Ovary (tissue), 9 donors: ENCODE results near the gene PALLD. TPM values are rescaled to one million over a fixed set of nuclear protein-coding genes. Genes with fewer than 3 reads are reported as not detected.
A peak's percentile ranks its signal among the peaks of the same experiment; 100 is the strongest.

Experiments used
- DNase-seq, 5 donors: peaks; one replicate each; pipeline ENCODE4 v3.0.0-alpha.2; 2019 to 2020
- H3K27ac ChIP-seq, 2 donors: fragments of 200-600 bp; one replicate each; pipeline versions ENCODE4 v1.5.1 to v1.8.0; 2019 to 2022
- H3K27me3 ChIP-seq: fragments of 200-600 bp; one replicate; pipeline ENCODE4 v1.8.0; 2022
- H3K36me3 ChIP-seq: fragments of 200-600 bp; sonication (generic); one replicate; pipeline ENCODE4 v1.5.1; 2019
- H3K4me1 ChIP-seq: one replicate; pipeline ENCODE4 v1.8.1; 2013; ENCODE audit warnings: mild to moderate bottlenecking, moderate library complexity; ENCODE audit not compliant: insufficient read depth
- H3K4me3 ChIP-seq: fragments of 200-600 bp; sonication (generic); one replicate; pipeline ENCODE4 v1.5.1; 2017
- H3K9me3 ChIP-seq, 2 donors: fragments of 200-600 bp in 1 of 2; sonication (generic) in 1 of 2; one replicate each; pipeline versions ENCODE4 v1.5.1 to v1.8.1; 2013 to 2019; ENCODE audit warnings: mild to moderate bottlenecking in 1 of 2, moderate library complexity in 1 of 2
- EP300 ChIP-seq: sonication (generic); formaldehyde crosslinking; IDR thresholded peaks from one replicate; pipeline ENCODE4 v1.6.1; 2017; ENCODE audit warnings: antibody characterized with exemption
- POLR2A ChIP-seq: fragments of 450-650 bp; IDR thresholded peaks from one replicate; pipeline ENCODE4 v1.6.1; 2017; ENCODE audit warnings: antibody characterized with exemption, mild to moderate bottlenecking, moderate library complexity
- WGBS, 3 donors: extraction: QIAGEN DNeasy Blood & Tissue Kit in 1 of 3; methylation state at CpG; one replicate each; pipeline versions ENCODE4 v1.1.5 to v1.1.7; 2013 to 2017; 5-methylcytosine and 5-hydroxymethylcytosine counted together
- intact Hi-C, 4 donors: fragments of 100-400 bp; cut with DNase I; formaldehyde crosslinking; loops; one replicate each; pipeline versions ENCODE4 v1.11.0 to v1.15.1; 2022 to 2023
- polyA plus RNA-seq, 2 donors: library from polyadenylated mRNA; stranded (reverse); fragments of 200-250 nt in 1 of 2; fragments of 350-450 nt in 1 of 2; fragmentation: Illumina TruSeq in 1 of 2; extraction: RNeasy Lipid Tissue Mini Kit (QIAGEN cat#74804) in 1 of 2; gene quantifications; one replicate each; pipeline ENCODE4 v1.2.3, GENCODE V29; 2013 to 2014
- total RNA-seq, 7 donors: library from RNA; depleted of rRNA in 2 of 7; stranded (reverse); fragments of >200 nt in 2 of 7; fragmentation: NEBNext Ultra II Directional in 3 of 7; extraction: Animal tissue kit (Norgen Biotek cat#: 25700) in 3 of 7; gene quantifications; one replicate each; pipeline versions ENCODE4 v1.1.0 to v1.2.4, GENCODE V29; 2016 to 2023
- TF ChIP-seq, protein P1 (sequence below), 3 donors: fragments of 450-650 bp in 2 of 3; fragments of 200-600 bp in 1 of 3; IDR thresholded peaks; one replicate each; pipeline versions ENCODE4 v1.5.1 to v1.8.0; 2016 to 2022; ENCODE audit warnings: antibody characterized with exemption in 3 of 3, mild to moderate bottlenecking in 1 of 3
- donor health status: DM: no; HTN: no; CAD: no; lungs with moderate emphysema.
- donor health status: DM: no; HTN: no; CAD: no.
- donor health status: Bipolar disorder and iron deficiency.
- donor health status: DM: yes; HTN: yes; CAD: no.
- donor health status: DM: no; HTN: no; CAD: no.
- donor health status: DM: yes; HTN: yes; CAD: no.

The PALLD gene
- total and polyA plus RNA-seq, 9 donors, result 96.8 to 605 (median 137) TPM

DNA sequence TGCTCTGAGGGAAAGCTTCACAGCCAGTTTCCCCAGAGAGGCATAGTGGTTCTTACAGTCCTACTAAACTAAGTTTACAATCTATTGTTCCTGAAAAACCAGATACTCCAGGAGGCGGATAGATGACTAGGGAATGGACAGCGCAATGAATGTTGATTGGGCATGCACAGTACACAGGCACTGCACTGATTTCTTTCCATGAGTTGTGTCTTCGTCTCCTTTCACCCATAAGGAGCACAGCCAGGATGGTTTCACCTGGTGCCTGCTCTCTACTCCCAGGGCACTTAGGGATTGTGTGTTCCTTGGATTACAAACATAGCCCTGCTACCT is 144.9 kb downstream of the PALLD start:
- no peak for DNase-seq
- Histone ChIP-seq H3K27ac (no peak overlapping the region), H3K9me3 (no peaks in the 10 kb centered on the region), H3K27me3 (no peaks in the 10 kb centered on the region), H3K4me3 (no peak overlapping the region), H3K4me1 (peaks cover 7% of the 10 kb centered on the region), H3K36me3 (no peaks in the 10 kb centered on the region)
- TF ChIP-seq POLR2A, result no peak
- TF ChIP-seq EP300, result no peak
- TF ChIP-seq, protein P1, sequence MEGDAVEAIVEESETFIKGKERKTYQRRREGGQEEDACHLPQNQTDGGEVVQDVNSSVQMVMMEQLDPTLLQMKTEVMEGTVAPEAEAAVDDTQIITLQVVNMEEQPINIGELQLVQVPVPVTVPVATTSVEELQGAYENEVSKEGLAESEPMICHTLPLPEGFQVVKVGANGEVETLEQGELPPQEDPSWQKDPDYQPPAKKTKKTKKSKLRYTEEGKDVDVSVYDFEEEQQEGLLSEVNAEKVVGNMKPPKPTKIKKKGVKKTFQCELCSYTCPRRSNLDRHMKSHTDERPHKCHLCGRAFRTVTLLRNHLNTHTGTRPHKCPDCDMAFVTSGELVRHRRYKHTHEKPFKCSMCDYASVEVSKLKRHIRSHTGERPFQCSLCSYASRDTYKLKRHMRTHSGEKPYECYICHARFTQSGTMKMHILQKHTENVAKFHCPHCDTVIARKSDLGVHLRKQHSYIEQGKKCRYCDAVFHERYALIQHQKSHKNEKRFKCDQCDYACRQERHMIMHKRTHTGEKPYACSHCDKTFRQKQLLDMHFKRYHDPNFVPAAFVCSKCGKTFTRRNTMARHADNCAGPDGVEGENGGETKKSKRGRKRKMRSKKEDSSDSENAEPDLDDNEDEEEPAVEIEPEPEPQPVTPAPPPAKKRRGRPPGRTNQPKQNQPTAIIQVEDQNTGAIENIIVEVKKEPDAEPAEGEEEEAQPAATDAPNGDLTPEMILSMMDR (IDR thresholded peaks at IDR 0.05), result no peak
- WGBS, 3 donors, result 91 to 97% (median 94%) methylated on average over 3 of the region's 3 CpGs
- intact Hi-C loops, result no loop called here

DNA sequence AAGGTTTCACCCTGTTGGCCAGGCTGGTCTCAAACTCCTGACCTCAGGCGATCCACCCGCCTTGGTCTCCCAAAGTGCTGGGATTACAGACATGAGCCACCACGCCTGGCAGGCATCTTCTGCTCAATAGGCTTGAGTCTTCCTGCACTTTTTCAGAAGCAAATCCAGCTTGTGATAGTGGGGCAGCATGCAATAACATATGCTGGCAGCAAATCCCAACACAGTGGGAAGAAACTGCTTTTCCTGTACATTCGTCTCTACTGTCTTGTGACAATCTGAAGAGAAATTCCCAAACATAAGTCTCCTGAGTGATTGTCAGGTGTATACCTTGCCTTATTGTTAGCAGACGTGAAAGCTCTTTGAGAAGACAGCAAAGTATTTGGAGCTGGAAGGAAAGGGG is 145.7 kb downstream of the PALLD start:
- H3K4me1 ChIP-seq, result peaks cover 7% of the 10 kb centered on the region
- WGBS, 3 donors, result 82 to 85% (median 82%) methylated on average over 5 of the region's 5 CpGs
- H3K4me3 ChIP-seq, result no peak overlapping the region
- intact Hi-C loops, result no loop called here
- H3K27me3 ChIP-seq, result no peaks in the 10 kb centered on the region
- no peak for TF ChIP-seq POLR2A
- no peak for TF ChIP-seq EP300
- TF ChIP-seq, protein P1 (IDR thresholded peaks at IDR 0.05), result no peak
- H3K9me3 ChIP-seq, result no peaks in the 10 kb centered on the region
- no peak for DNase-seq
- no peaks in the 10 kb centered on the region for H3K36me3 ChIP-seq
- H3K27ac ChIP-seq, result peak overlapping the region in 1 of 2 donors; percentile 18

DNA sequence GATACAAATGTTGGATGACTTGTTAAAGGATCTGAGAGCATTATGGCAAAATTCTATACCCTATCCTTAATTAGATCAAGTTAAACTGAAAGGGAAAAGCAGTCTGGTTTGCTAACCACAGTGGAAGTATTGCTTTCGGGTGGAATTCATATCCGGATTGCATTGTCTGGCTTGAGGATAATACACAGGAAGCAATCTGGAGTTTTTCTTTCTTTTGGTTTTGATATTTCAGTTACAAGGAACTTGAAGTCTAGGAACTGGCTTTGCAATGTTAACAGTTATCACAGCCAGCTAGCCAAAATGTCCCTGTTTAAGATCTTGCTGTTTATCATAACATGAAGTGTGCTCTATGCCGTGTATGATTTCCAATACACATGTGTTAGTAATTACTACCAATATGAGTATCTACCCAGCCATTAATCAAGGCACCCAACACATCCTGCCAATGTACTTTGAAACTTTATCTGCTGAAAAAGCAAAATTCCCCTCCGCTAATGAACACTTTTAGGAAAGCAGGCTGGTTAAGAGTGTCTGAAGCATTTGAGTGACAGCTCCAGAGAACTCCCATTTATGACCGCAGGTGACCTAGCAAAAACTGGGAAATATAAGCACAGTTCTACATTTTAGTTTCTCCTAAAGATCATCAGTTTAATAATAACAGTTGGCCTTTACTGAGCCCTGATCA is 146.4 kb downstream of the PALLD start:
- H3K36me3 ChIP-seq, result no peaks in the 10 kb centered on the region
- whole genome bisulfite sequencing, 3 donors, result 36 to 38% (median 36%) methylated on average over 5 of the region's 5 CpGs
- peaks cover 6% of the 10 kb centered on the region for H3K4me1 ChIP-seq
- H3K9me3 ChIP-seq, result no peaks in the 10 kb centered on the region
- no peak for DNase-seq
- H3K27me3 ChIP-seq, result no peaks in the 10 kb centered on the region
- intact Hi-C loops, result no loop called here
- no peak overlapping the region for H3K4me3 ChIP-seq
- peak overlapping the region in 1 of 2 donors; percentile 18 for H3K27ac ChIP-seq
- no peak for TF ChIP-seq POLR2A
- TF ChIP-seq, protein P1 (IDR thresholded peaks at IDR 0.05), result no peak
- no peak for TF ChIP-seq EP300

DNA sequence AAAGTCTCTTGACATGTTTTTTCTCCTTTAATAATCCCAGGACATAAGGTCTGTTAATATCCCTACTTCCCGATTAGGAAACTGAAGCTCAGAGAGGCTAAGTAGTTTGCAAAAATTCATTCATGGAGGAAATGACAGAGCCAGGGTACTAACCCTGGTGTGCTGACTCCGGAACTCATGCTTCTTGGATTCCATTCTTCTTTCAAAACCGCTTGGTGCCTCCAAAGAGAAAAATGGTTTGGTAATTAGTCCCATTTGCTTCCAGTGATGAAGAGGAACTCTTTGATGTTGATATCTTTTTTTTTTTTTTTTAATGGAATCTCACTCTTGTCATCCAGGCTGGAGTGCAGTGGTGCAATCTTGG is 146.9 kb downstream of the PALLD start:
- no peaks in the 10 kb centered on the region for H3K27me3 ChIP-seq
- no peaks in the 10 kb centered on the region for H3K9me3 ChIP-seq
- H3K36me3 ChIP-seq, result no peaks in the 10 kb centered on the region
- TF ChIP-seq POLR2A (no peak), EP300 (no peak)
- TF ChIP-seq, protein P1 (IDR thresholded peaks at IDR 0.05), result no peak
- intact Hi-C loops, result no loop called here
- no peak overlapping the region for H3K27ac ChIP-seq
- WGBS, 3 donors, result 80 to 91% (median 85%) methylated on average over 3 of the region's 3 CpGs
- no peak for DNase-seq
- no peak overlapping the region for H3K4me3 ChIP-seq
- H3K4me1 ChIP-seq, result peaks cover 6% of the 10 kb centered on the region
